HFF-Myc (cell line): ENCODE measurements around the gene MOB3B.

Experiments used
- DNase-seq: peaks from one replicate; pipeline ENCODE4 v3.0.0-alpha.2; 2011; ENCODE audit warnings: low read depth; ENCODE audit errors: extremely low read depth
- H3K4me3 ChIP-seq: replicated peaks from 2 replicates; pipeline ENCODE4 v1.5.1; 2011; ENCODE audit warnings: low read depth, mild to moderate bottlenecking, control low read depth, low read length
- TF ChIP-seq, protein P1 (sequence below): IDR thresholded peaks from 2 replicates; pipeline ENCODE4 v1.5.1; 2012; ENCODE audit warnings: mild to moderate bottlenecking, low read depth, low read length, control low read depth; ENCODE audit errors: missing control alignments

MOB3B gene

GRCh38 chr9:27341545-27342294 is 187.9 kb downstream of the MOB3B start:
- TF ChIP-seq, protein P1, sequence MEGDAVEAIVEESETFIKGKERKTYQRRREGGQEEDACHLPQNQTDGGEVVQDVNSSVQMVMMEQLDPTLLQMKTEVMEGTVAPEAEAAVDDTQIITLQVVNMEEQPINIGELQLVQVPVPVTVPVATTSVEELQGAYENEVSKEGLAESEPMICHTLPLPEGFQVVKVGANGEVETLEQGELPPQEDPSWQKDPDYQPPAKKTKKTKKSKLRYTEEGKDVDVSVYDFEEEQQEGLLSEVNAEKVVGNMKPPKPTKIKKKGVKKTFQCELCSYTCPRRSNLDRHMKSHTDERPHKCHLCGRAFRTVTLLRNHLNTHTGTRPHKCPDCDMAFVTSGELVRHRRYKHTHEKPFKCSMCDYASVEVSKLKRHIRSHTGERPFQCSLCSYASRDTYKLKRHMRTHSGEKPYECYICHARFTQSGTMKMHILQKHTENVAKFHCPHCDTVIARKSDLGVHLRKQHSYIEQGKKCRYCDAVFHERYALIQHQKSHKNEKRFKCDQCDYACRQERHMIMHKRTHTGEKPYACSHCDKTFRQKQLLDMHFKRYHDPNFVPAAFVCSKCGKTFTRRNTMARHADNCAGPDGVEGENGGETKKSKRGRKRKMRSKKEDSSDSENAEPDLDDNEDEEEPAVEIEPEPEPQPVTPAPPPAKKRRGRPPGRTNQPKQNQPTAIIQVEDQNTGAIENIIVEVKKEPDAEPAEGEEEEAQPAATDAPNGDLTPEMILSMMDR = no peak
- H3K4me3 ChIP-seq = no peak overlapping the region
- no peak for DNase-seq

- TF ChIP-seq, protein P1 = no peak
- H3K4me3 ChIP-seq = no peak overlapping the region
- DNase-seq = no peak
Measured at GRCh38 chr9:27340961-27341511, 188.6 kb downstream of the MOB3B start.

DNA sequence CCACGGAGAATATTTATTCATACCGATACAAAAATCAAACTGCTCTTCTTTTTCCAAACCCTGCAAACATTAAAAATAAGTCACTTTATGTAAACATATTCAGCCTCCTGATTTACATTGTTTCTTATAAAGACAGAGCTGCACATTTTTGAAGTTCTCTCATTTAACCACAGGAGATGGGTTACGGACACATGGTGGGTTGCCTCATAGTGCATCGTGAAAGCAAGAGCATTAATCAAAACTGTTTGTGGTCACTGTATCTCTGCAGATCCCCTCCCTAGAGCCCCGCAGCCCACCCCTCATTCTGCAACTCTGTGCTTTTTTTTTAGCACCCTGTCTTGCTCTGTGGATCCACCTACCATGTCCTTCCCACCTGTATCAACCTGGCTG is 189.3 kb downstream of the MOB3B start:
- TF ChIP-seq, protein P1 = no peak
- no peak for DNase-seq
- no peak overlapping the region for H3K4me3 ChIP-seq

DNA sequence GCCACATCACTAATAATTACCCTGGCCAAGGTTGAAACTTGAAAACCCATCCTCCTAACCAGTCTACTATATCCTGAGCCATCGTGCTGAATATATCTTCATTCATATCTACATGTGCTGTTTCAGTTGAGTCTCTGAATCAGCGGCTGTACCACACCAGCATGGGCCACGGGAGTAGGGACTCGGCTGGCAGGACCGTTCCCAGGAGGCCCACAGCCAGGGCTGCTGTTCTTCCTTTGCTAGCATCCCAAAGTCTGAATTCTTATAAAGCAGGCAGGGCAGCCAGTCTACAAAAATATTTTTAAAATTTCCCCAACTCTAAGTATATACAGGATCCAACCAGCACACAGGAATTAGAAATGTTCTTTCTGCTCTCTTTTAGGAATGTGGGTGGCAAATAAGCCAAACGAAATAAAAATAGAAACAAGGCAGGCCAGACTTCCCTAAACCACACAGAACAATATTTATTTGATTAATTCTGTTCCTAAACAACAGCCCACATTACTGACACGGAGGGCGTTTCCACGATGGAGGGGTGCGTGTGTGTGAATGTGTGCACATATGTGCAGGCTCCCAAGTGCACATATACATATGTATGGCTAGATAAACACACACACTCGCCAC is 189.8 kb downstream of the MOB3B start:
- H3K4me3 ChIP-seq = no peak overlapping the region
- no peak for DNase-seq
- TF ChIP-seq, protein P1 = no peak

DNA sequence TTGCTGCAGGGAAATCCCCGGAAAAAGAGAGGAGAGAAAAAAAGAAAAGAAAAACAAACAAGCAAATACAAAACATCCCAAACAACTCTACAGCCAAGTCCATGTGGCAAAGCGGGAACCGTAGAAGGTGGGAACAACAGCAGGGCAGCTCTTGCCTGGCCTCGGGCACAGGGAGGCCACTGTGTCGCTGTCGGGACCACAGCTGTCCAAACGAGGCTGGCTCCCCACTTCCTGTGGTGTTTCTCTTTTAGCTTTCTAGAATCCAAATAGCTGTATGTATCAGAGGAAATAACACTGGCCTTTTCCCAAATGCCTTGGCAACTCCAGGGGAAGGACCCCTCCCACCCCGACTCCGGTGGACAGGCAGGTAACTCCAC is 191.1 kb downstream of the MOB3B start:
- TF ChIP-seq, protein P1 = no peak
- no peak overlapping the region for H3K4me3 ChIP-seq
- no peak for DNase-seq

GRCh38 chr9:27337833-27338526 is 191.6 kb downstream of the MOB3B start:
- DNase-seq = no peak
- TF ChIP-seq, protein P1 = no peak
- H3K4me3 ChIP-seq = no peak overlapping the region
